ENCODE data around the gene TSPAN32. TPM values are rescaled to one million over a fixed set of nuclear protein-coding genes. Genes with fewer than 3 reads are reported as not detected.
A peak's percentile ranks its signal among the peaks of the same experiment; 100 is the strongest.

Gene TSPAN32
- total RNA-seq (2014; rRNA removed; shearing (Covaris generic)): 13.3 and 16.9 TPM in 2 replicates

- peak; percentile 88 for DNase-seq (ENCODE audit: low spot score)
Measured at GRCh38 chr11:2301631-2302305, at the start of gene TSPAN32, which contains the start of gene C11orf21. Gene TSPAN32 (plus strand): TSS chr11:2302013. CDS start chr11:2302150, 137 bp downstream. Gene C11orf21 (minus strand): TSS chr11:2301918. CDS start chr11:2301808, 110 bp downstream.

GRCh38 chr11:2252018-2252417 lies 49.8 kb upstream of the TSPAN32 start:
- no peak for DNase-seq (ENCODE audit: low spot score)

GRCh38 chr11:2256293-2256913 lies 45.4 kb upstream of the TSPAN32 start:
- DNase-seq (ENCODE audit: low spot score): no peak

- DNase-seq (ENCODE audit: low spot score): no peak
Measured at GRCh38 chr11:2256951-2257700, 44.7 kb upstream of the TSPAN32 start.

- DNase-seq (ENCODE audit: low spot score): no peak
Measured at GRCh38 chr11:2258501-2259465, 43.0 kb upstream of the TSPAN32 start.

- no peak for DNase-seq (ENCODE audit: low spot score)
Measured at GRCh38 chr11:2259466-2259830, 42.4 kb upstream of the TSPAN32 start.

- no peak for DNase-seq (ENCODE audit: low spot score)
Measured at GRCh38 chr11:2259897-2260451, 41.8 kb upstream of the TSPAN32 start.

- no peak for DNase-seq (ENCODE audit: low spot score)
Measured at GRCh38 chr11:2260491-2261364, 41.1 kb upstream of the TSPAN32 start.

- no peak for DNase-seq (ENCODE audit: low spot score)
Measured at GRCh38 chr11:2261436-2262230, 40.2 kb upstream of the TSPAN32 start.

- no peak for DNase-seq (ENCODE audit: low spot score)
Measured at GRCh38 chr11:2262301-2263070, 39.3 kb upstream of the TSPAN32 start.

GRCh38 chr11:2263071-2263565 lies 38.7 kb upstream of the TSPAN32 start:
- no peak for DNase-seq (ENCODE audit: low spot score)

GRCh38 chr11:2263724-2264360 lies 38.0 kb upstream of the TSPAN32 start:
- no peak for DNase-seq (ENCODE audit: low spot score)

GRCh38 chr11:2264366-2265053 lies 37.3 kb upstream of the TSPAN32 start:
- DNase-seq (ENCODE audit: low spot score): no peak

GRCh38 chr11:2265396-2265795 lies 36.4 kb upstream of the TSPAN32 start:
- DNase-seq (ENCODE audit: low spot score): no peak

GRCh38 chr11:2265854-2266585 lies 35.8 kb upstream of the TSPAN32 start:
- DNase-seq (ENCODE audit: low spot score): no peak

- no peak for DNase-seq (ENCODE audit: low spot score)
Measured at GRCh38 chr11:2266586-2267305, 35.1 kb upstream of the TSPAN32 start.
